GM21723 (cell line): Measurements from ENCODE around the gene CCHCR1.

ENCODE experiments used
- ATAC-seq: cut with Tn5 transposase; IDR thresholded peaks from one replicate; pipeline ENCODE4 v1.9.1; 2021; ENCODE audit warnings: mild to moderate bottlenecking, moderate library complexity; ENCODE audit not compliant: unreplicated experiment

Gene CCHCR1

DNA sequence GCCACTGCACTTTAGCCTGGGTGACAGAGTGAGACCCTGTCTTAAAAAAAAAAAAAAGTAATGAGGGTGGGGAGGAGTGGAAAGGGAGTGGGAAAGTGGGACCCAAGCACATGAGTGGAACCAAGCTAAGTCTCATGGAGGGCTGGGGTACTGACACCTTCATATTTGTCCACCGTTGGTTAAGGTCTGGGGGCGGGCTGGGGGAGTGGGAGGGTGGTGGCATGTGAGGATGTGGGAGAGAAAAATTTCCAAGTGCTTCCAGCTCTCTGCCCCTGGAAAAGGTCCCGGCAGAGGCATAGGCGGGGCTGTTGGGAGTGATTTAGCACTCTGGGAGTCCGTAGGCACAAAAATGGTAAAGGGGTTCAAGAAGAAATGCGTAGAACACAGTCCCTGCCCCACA, 24.8 kb downstream of the CCHCR1 start:
- no peak for ATAC-seq

DNA sequence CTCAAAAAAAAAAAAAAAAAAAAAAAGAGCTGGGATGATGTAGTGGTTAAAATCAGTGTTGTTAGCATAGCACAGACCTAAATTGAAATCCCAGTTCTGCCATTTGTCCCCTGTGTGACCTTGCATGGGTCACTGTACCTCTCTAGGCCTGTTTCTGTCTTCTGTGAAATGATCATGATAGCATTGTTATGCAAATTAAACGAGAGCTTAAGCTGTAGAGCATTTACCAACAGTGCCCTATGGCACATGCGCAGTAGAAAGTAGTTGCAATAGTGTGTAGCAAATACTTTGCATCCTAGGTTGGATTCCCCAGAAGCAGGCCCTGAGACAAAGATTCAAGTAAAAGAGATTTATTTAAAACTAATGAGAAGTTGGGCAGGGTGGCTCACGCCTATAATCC, 26.0 kb downstream of the CCHCR1 start:
- ATAC-seq = no peak

DNA sequence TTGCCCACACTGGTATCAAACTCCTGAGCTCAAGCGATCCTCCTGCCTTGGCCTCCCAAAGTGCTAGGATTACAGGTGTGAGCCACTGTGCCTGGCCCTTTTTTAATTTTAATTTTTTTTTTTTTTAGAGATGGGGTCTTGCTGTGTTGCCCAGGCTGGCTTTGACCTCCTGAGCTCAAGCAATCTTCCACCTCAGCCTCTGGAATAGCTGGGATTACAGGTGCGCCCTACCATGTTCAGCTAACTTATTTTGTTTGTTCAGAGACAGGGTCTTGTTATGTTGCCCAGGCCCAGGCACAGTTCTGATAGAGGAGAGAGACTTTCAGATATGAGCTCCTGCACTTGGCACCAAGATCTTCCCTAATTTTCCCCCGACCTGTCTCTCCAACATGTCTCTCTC, 26.9 kb downstream of the CCHCR1 start:
- no peak for ATAC-seq

DNA sequence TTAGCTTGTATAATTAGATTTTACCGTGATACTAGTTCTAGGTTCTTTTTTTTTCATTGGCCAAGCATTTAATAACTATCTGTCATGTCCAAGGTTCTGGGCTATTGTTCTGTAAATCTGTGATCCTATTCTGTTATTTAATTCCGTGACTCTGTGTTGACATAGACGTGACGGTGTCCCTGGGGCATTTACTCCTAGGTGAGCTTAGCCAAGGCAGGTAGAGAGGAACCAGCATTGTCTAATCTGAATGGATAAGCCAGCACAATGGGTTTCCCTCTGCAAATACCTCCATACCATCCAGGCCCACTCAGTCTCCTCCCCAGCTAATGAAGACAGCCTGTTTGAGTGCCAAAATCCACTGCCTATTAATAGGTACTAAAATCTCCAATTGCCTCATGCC, 28.5 kb downstream of the CCHCR1 start:
- ATAC-seq = no peak

DNA sequence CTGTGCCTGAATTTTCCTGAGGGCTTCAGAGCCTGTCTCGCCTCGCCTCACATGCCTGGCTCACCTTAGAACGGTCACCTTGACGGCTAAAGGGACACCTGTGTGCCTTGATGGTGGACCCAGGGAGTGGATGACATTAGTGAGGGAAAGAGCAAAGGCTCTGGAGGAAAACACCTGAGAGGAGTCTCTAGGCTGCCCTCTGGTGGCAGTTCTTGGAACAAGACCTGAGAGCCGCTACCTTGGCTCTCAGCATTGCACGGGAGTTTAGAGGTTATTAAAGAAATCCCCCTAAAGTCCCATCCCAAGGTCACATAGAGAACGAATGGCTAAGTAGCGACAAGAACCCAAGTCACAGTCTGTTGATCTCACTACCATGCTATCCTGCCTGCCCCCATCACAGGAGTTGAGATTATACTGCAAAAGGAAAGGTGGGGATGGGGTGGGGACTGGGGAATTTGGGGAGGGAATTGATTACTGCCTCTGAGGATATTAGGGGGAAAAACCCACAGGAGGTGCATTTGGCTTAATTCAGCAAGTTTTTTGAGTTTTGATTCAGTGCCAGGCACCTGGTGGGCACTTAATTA, 29.4 kb downstream of the CCHCR1 start:
- ATAC-seq = no peak

DNA sequence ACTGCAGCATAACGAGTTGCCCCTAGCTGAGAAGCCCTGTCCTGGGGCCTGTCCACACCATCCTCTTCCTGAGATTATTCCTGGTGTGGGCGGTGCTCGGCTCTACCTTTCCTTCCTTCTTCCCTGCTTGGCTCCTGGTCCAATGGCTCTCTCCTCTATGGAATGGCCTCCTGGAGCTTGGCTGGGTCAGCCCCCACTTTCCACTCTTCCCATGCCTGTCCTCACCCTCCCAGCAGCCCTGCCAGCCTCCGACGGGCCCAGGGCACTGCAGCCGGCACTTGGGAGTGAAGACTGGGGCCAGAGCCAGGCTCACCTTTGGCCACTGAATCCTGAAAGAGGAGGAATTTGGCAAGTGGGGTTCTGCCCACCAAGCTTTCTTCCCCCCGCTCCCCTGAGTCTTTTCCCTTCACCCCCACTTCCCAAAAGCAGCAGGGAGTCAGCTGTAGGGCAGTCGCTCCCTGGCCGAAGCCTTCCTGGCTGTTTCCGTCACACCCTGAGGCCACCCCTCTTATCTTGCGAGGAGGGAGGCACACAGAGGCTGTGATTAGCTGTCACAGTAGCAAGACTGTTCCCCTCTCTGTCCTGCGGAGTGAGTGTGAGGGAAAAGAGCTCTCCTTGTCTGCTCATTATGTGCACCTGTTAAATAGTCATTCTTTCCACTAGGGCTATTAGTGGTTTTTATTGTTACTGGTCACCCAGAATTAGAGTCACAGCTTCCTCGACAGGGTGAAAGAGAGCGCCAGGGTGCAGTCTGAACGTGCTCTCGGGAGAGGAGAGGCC, 31.0 kb downstream of the CCHCR1 start:
- ATAC-seq = no peak

DNA sequence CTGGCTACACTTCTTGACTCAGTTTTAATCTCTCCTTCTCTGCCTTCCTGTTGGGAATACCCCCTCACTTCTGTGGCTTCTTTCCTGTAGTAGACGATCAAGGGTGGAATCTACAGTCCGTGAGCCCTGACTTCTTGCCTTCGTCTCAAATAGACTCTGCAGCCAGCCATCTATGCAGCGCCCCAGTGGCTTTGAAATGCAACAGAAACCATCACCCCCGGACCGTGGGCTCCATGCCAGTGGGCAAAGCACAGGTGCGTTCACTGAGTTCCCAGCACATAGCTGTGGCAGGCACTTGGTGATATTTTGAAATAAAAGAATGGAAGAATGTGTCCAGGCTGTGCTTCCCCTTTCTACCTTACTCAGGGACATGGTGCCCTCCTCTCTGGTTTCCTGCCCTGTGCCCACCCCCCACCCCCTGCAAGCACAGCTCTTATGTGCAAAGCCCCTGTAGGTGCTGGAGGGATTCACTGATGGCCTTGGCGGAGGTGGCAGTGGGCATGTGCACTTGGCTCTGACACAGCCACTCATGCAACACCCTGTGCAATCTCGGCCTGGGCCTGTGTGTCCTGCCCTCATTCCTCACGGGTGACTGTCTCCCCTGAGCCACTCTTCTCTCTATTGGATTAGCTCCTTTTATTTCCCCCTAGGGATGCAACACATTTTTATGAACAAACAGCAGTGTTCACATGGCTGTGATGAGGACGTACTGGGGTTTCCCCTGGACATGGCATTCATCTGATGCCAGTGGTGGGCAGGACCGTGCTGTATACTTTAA, 31.8 kb downstream of the CCHCR1 start:
- no peak for ATAC-seq

DNA sequence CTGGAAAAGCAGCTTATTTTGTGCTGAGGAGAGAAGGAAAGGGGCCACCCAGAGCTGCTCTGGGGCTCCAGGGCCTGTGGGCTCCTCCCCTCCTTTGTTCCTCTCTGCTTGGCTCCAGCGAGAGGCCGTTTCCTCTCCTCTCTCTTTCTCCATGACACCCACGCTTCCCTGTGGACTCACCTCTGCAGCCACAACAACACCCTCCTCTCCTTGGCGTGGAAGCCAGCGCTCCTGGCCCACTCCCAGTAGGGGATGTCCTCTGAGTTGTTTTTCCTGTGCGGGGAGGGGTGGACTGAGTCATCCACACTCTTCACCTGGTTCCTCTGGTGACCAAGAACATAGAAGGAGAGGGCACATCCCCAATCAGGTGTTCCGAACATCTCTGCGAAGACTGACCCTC, 32.4 kb downstream of the CCHCR1 start:
- ATAC-seq = no peak

DNA sequence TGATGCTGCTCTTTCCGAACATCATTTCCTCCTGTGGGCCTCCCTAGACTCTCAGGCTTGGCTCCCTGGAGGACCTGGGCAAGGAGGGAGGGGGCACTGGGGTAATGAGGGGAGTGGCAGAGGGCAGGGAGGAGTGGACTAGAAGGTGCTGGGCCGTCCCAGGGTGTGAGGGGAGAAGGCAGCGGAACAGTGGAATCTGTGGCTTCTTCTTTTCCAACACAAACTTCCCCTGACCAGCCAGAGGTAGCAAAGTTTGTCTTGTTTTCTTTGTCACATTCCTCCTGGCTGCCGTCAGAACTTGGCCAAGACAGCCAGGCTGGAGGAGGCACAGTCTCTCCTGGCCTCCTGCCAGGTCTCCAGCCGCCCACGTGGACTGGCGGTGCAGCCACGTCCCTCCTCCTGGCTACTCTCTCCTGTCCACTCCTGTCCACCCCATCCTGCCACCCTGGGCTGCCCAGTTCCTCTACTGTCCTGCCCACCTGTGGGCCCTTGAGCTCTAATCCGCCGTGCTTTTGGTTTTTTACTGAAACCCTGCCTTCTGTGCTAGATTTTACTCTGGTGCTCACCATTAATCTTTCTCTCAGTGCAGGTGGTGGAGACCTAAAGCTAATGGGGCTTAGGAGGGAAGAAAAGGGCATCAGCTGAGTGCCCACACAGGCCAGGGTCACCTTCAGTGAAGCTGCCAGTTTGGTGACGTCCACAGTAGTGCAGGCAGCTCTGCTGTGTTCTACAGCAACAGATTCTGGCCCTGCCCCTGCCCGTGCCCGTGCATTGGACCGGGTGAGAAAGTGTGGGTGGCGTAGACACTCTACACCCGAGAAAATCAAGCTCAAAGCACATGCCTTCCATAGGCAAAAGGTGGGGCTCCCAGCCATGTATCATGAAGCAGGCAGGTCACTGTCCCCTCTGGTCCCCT, 34.6 kb downstream of the CCHCR1 start:
- ATAC-seq = no peak

DNA sequence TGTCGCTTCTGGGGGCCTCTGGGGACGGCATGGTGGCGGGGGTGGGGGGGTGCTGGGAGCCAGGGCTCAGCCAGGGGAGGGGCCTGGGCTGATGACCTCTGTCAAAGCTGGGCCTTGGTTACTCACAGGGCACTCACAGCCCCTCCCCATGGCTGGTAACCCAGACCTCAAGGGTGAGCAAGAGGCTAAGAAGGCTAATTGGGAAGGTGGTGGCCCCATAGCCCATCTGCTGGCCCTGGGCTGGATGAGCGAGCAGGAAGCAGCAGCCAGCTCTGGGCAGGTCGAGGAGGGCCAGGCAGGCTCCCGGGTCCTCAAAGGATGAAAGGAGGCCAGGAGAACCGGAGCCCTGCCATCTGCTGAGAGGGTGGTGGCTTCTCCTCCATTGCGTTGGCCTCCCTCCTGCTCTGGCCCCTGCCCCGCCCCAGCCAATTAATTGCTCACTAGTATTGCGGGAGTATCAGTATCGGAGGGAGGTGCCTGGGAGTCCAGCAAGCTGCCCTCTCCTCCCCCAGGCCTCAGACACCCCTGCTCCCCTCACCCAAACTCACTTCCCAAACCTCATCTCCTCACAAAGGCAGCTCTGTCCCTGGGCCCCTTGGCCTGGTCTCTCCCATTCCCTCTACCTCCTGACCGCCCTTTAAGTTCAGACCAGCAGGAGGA, 36.3 kb downstream of the CCHCR1 start:
- ATAC-seq = no peak

DNA sequence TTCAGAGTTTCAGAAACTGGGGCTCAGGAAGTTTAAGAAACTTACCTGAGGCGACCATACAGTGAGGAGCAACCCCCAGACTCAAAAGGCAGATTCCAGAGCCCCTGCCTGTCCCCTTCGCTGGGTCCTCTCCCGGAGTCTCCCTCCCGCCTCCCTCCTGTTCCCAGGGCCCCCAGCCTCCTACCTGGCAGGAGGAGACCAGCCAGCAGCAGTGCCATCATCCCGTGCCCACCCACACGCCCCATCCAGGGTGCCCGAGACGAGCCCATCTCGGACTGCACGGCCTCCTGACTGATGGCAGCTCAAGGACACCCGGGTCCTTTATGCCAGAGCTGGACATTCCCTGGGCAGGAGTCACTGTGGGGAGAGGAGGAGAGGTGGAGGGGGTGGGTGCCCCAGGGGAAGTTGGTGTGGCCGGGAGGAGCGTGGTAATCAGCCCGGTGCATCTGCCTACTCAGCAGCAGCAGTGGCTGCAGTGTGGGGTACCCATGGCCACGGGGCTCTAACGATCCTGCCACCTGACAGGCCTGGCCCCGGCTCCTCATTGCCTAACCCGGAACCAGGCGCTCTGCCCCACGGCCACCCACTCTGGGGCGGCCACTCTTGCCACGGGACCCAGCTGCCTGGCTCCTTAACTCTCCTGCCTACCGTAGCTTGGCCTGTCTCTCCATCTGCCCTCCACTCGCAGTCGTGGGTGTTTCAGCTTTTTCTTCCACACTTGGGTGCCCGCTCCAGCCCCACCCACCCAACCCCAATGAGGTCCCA, 37.3 kb downstream of the CCHCR1 start, which contains the start of gene CDSN:
Gene CDSN (minus strand): TSS at position 296 of the 765 bp plus-strand sequence. CDS start 27 bp downstream, at position 269.
- no peak for ATAC-seq

DNA sequence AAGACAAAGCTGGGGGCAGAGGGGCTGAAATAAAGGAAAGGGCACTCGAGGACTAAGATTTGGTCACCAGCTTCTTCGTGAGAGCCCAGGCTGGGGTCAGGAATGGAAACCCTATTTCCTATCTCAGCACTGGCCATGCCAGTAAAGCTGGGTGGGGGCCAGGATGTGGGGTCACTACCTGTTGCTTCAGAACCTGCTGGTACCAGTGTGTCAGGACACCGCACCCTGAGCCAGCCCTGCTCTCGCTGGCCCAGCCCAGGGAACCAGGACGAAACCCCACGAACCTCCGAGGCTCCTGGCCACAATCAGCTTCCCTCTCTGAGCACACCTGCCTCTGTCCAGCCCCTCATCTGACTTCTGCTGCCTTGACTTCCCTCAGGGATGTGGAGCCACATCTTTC, 39.4 kb downstream of the CCHCR1 start:
- ATAC-seq = no peak

DNA sequence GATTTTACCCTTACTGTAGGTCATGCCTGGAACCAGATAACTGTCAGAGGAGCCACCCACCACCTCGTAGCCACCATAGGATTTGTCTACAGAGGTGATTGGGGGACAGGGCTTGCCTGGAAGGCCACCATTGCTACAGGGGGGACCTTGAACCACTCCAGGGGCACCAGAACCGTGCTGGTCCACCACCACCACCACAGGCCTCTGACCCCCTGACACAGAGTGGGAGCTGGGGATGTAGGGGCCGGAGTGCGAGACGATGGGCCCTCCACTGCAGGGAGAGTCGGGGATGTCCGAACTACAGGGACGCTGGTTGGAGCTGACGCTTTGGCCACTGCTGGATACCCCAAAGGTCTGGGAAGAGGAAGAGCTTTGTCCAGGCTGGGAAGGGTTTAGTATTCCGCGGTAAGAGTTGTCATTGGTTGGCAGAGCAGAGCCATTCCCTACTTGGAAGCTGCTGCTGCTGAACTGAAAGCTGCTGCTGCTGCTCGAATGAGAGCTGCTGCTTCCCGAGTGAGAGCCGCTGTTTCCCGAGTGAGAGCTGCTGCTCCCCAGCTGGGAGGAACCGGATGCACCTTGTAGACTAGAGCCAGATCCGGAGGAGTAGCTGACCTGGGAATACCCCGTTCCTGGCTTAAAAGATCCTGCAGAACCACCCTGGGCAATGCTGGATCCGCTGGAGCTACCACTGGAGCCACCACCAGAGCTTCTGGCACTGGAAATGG, 40.8 kb downstream of the CCHCR1 start:
- ATAC-seq = no peak

DNA sequence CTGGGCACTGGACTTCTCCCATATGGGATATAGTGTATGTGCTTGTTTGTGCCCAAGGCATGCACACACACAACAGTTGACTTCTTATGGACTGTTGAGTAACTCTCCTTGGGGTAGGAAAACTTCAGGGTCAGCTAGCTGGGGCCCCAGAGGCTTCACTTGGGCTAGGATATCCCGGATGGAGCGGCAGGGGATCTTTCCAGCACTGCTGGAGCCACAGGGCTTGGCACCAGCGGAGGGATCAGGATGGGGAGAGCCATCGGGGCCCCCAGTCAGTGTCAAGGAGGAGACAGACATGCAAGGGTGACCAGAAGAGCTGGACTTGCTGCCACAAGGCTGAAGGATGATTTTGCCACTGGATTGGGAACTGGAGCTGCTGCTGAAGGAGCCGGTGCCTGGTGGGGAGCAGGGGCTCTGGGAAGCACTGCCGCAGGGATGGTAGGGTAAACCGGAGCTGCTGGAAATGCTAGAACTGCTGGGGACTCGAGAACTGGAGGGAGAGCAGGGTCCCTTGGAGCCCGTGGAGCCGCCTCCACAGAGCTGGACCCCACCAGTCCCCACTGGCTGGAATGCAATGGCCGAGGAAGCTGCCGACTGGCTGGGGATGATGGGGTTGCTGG, 41.6 kb downstream of the CCHCR1 start:
- ATAC-seq = no peak

DNA sequence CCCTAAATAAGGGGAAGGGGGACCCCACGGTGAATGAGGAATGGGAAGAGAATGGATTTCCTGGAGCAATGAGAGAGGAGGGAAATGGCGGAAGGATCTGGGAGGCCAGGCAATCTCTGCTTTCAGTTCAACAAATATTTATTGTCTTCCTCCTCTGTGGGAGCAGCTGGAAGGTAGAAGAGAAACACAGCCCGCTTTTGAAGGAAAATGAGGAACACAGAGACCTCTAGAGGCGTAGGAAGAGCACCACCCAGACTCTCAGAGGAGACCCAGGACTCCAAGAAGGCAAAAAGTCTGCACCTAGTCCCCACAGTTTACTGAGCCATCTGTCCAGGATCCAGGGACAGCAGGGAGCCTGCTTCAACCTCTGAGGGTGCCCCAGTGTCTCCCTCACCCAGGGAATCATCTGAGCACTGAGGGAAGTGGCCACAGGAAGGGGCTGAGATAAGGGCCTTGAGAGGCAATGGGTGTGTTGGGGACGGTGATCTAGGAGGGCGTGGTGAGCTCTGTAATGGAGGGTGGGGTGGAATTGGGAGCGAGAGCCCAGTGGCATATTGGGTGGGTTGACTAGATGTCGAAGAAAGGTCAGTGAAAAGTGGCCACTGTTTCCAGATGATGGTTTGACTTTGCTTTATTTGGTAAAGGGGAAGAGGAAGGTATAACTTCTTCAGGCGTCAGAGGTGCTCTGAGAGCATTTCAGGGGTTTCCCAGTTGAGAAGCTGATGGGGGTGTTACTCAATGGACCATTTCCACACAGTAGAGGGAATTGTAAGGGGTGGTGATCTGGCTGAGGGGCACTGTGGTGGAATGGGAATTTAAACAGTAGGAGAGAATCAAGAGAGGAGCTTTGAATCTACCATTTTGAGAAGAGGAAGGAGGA, 42.4 kb downstream of the CCHCR1 start:
- no peak for ATAC-seq

DNA sequence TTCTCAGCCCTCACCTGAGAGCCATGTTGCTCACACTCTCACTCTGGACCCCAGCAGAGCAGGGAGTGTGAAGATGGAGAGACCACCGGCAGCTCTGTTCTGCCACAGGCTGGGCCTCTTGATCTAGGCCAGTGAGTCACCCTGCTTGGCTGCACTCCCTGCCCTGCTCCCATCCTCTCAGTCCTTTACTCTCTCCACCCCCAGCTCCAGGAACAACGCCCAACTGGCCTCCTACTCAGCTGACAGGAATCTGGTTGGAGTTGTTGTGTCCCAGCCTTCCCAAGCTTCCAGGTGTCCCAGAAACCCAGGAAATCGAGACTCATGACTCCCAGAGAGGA, 43.1 kb downstream of the CCHCR1 start, which contains the start of gene PSORS1C1:
Gene PSORS1C1 (plus strand): TSS at position 260 of the 338 bp plus-strand sequence. CDS start 14,833 bp downstream, outside the sequence.
- no peak for ATAC-seq

DNA sequence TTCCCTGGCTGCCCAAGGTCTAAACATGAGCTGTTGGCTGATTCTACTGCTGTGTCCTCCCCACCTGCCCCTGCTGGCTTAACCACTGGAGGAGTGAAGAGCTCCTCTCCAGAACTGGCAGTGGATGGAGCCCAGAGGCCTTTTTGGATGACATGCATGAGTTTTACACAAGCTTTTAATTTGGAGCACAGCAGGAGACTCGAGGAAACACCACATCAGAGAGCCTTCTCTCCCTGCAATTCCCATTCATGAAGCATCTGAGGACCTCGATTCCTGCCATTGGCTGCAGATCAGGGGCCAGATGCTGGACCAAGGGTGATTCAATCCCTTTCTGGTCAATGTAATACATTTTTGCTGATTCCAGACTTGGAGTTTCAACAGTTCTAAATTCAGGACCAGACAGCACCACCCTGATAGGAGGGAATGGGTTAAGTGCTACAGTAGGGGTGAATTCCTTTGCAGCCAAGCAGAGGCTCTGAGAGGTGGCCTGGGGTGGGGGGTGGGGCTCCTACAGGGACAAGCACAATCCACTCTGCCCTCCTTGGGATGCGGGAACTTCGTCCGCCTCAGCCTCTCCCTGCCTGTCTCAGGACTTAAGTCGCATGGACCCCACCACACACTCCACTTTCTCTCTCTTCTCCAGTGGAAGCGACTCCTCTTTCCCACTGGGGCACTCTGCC, 43.6 kb downstream of the CCHCR1 start:
- ATAC-seq = no peak
